Smooth muscle cell of the umbilical artery (primary cell): ENCODE data around the gene CASP7. TPM values are rescaled to one million over a fixed set of nuclear protein-coding genes. Genes with fewer than 3 reads are reported as not detected.

Source experiments
- total RNA-seq: library from RNA; depleted of rRNA; stranded (reverse); fragments of >200 nt; gene quantifications from 2 replicates; pipeline ENCODE4 v1.2.3, GENCODE V29; 2014

CASP7 gene
- 18.4 and 22.3 TPM in 2 replicates for total RNA-seq

DNA sequence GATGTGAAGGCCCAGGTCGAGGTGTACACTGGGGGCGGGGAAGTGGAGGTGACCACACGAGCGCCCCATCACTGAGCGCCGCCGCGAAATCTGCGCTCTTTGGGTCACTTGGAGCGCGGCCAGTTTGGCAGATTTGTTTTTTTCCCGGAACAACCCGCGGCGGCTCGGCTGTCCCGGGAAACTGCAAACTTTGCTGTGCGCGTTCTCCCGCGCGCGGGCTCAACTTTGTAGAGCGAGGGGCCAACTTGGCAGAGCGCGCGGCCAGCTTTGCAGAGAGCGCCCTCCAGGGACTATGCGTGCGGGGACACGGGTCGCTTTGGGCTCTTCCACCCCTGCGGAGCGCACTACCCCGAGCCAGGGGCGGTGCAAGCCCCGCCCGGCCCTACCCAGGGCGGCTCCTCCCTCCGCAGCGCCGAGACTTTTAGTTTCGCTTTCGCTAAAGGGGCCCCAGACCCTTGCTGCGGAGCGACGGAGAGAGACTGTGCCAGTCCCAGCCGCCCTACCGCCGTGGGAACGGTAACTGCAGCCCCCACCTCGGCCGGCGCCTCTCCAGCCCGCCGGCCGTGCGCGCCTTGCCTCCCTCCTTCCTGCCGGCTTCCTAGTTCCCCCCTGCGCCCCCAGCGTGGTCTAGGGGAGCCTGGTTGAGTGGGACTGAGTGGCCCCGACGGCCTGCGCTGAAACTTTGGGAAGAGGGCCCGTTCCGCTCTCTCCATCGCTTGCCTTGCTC, at the start of gene CASP7:
TSS of gene CASP7 (plus strand) at position 450 of the 727 bp plus-strand sequence. CDS start 17,582 bp downstream, outside the sequence.

DNA sequence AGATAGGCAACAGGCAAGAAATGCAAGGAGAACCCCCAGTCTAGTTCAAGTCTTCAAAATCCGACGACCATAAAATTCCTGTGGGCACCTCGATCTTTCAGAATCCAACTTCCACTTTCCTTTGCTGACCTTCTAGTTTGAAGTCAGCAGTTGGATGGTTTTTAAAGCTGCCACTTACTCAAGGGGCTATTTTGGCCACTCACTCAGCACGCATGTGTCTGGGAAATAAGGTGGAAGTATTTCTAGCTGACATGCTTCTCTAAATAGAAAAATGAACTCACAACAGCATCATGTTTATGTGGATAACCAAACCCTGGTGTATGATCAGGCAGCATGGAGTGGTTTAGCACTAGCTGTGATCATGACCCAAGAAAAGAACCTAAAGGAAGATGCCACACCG, 15.8 kb upstream of the CASP7 start, which contains the start of gene NRAP:
TSS of gene NRAP (minus strand) at position 134 of the 400 bp plus-strand sequence. CDS start 159 bp downstream, outside the sequence.

DNA sequence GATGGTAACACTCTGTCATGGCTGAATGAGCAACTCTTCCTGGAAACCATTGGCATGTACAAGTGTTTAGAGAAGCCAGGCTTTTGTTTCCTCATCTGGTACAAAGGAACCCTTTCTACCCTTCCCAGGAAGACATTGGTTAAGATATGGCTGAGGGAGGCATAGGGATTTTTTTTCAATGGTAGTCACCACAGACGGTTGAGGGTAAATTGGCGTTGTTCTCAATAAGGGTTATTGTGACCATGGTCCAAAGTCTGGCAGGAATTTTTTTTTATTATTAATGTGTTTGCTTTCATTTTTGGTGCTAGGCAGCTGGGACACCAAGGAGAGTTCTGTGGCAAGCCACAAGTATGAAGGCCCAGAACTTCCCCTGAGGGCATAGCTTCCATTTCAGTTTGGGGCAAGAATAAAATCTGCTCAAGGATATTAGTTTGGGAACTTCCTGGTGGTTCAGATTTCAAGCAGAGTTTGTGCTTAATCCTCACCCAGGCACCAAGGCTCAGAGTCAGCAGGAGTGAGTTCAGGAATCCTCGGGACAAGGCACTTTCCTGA, 71.5 kb downstream of the CASP7 start, which contains the start of gene PLEKHS1:
TSS of gene PLEKHS1 (plus strand) at position 502 of the 552 bp plus-strand sequence. CDS start 3,596 bp downstream, outside the sequence.

Other genes starting within 250 kb of the CASP7 start
- not detected in 2 replicates for gene HABP2, start 126.9 kb upstream of the CASP7 start, total RNA-seq
- gene NRAP, start 15.9 kb upstream of the CASP7 start, total RNA-seq = not detected in 2 replicates
- gene PLEKHS1, start 71.8 kb downstream of the CASP7 start, total RNA-seq = not detected in 2 replicates
- 4.2 and 6.3 TPM in 2 replicates for gene DCLRE1A, start 174.2 kb downstream of the CASP7 start, total RNA-seq
- gene NHLRC2, start 174.7 kb downstream of the CASP7 start, total RNA-seq = 12.8 and 17.4 TPM in 2 replicates